Renal pelvis (tissue), 4 donors: ENCODE measurements around the gene AK9. TPM values are rescaled to one million over a fixed set of nuclear protein-coding genes. Genes with fewer than 3 reads are reported as not detected.

Experiments used
- DNase-seq: peaks from one replicate; pipeline ENCODE4 v3.0.0-alpha.2; 2013
- polyA plus RNA-seq, 3 donors: library from polyadenylated mRNA; unstranded; fragments of 120-200 nt; gene quantifications; one replicate each; pipeline ENCODE4 v1.2.1, GENCODE V29; 2013; ENCODE audit not compliant: insufficient read length in 3 of 3

Gene AK9
- polyA plus RNA-seq, 3 donors, result 11.4 to 15.3 (median 12.3) TPM

GRCh38 chr6:109458774-109459531 lies 232.0 kb downstream of the AK9 start:
- DNase-seq, result no peak

DNA sequence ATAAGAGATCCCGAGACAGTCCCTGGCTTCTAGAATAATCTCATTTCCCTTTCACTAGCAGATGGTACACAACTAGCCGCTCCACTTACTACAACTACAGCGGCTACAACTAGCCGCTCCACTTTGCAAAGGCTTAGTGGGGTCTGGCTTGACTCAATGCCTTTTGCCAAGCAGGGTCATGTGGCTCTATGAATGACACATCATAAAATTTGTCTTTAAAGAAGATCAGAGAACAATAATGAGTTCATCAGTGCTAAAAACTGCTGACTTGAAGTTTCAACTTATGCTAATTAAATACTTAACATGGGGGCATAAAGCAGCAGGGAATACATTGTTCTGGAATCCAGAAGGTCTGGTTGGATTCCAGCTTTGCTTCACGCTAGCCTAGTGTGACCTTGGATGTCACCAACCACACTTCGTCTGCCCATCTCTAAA lies 233.4 kb downstream of the AK9 start:
- no peak for DNase-seq

GRCh38 chr6:109456710-109457561 lies 234.1 kb downstream of the AK9 start:
- DNase-seq, result no peak

DNA sequence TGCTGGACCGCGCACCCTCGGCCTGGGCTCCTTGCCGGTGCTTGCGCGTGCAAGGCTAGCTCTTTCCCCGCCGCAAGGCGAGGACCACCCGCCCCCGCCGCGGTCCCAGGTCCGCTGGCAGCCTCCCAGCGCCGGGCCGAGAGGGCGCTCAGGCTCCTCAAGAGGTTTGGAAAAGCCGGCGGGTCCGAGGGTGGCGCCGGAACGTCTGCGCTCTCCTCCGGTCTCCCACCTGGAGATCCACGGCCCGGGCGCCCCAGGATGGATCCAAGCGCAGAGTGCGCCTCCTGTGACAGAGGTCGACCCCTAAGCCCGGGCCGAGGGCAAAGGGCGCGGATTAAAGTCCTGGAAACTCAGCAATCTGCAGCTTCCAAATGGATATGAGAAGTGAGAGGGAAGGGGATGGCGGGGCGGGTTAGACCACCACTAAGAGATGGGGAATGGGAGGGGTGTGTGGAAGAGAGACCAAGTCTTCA lies 234.9 kb downstream of the AK9 start:
- DNase-seq, result no peak

- DNase-seq, result peak; percentile 45
Observed at GRCh38 chr6:109455437-109456110, 235.4 kb downstream of the AK9 start, which contains the start of gene MICAL1. Gene MICAL1 (minus strand): TSS chr6:109455772. CDS start chr6:109454196, 1,576 bp downstream.

- DNase-seq, result no peak
Observed at GRCh38 chr6:109454496-109455436, 236.2 kb downstream of the AK9 start.

GRCh38 chr6:109453594-109454495 lies 237.2 kb downstream of the AK9 start:
- DNase-seq, result no peak

- DNase-seq, result no peak
Observed at GRCh38 chr6:109453156-109453555, 237.8 kb downstream of the AK9 start.

GRCh38 chr6:109452181-109452580 lies 238.8 kb downstream of the AK9 start:
- DNase-seq, result no peak

DNA sequence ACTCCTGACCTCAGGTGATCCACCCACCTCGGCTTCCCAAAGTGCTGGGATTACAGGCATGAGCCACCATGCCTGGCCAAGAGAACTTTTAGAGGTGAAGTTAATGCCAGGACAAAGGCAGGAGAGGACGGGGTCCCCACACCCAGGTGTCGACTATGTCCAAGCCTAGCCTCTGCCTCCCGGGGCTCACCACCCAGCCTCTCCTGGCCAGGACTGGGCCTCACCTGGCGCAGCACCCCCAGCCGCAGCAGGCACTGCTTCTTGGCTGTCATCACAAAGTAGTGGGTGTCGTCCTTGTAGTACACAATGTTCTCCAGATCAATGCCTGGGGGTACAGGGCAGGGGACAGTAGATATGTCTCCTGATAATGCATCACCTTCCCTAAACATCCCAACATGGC lies 239.6 kb downstream of the AK9 start:
- no peak for DNase-seq

- no peak for DNase-seq
Observed at GRCh38 chr6:109450801-109451200, 240.2 kb downstream of the AK9 start.

- DNase-seq, result no peak
Observed at GRCh38 chr6:109449795-109450673, 241.0 kb downstream of the AK9 start.

GRCh38 chr6:109449064-109449794 lies 241.8 kb downstream of the AK9 start:
- DNase-seq, result no peak

DNA sequence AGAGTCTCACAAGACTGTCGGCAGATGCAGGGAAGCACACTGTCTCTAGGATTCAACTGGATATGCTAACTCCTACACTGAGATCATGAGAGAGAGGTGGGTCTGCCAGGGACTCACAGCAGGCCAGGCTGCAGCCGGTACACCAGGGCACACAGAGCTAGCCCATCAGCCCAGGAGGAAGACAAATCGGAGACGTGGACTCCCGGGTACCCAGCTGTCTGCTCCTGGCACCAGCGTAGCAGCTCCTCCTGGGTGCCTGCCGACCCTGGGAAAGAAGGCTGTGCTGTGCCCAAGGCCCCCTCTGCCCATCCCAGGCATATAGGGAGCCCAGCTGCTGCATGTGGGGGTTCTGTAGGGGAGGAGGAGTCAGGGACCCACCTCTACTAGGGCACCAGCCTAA lies 242.4 kb downstream of the AK9 start:
- DNase-seq, result no peak

DNA sequence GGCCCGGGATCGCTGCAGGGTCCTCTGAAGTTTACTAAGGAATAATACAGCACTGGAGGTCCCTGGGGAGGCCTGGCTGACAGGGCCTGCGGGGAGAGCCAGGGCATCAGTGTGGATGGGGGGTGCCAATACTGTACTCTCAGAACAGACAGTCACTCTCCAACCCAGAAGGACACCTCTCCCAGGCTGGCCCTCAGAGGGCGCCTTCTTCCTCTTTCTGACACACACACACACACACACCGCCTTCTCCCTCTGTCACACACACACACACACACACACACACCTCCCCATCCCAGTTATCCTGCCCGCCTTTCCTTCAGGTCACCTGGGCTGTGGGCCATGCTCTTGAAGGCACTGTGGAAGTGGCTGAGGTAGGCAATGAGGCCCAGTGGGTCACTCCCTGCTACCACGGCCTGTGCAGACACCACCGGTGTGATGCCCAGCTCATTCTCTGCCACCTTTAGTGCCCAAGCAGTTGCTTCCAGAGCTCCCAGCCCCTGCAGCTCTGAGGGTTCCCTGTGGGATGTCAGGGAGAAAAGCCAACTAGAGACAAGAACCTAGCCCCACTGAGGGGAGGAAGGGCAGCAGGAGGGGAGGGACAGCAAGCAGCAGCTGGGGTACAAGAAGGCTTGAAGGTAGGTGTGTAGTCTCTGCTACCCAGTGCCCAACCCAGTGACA lies 243.0 kb downstream of the AK9 start:
- no peak for DNase-seq

- no peak for DNase-seq
Observed at GRCh38 chr6:109447087-109447486, 243.9 kb downstream of the AK9 start.

DNA sequence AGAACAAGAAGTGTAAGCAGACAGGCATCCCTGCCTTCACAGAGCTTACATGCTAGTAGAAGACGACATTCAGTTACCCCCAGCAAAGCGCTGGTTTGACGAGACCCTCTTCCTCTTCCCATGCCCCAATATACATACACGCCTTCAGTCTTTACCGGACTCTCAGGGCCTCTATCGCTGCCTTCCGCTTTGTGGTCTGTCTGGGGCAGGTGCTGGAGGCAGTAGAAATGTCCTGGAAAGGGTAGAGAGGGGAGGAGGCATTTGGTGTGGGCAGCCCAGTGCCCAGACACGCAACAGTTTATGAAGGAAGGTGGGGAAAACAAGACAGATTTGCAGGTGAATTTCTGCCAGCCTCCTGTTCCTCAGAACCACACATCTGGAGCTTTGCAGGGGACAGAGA lies 244.5 kb downstream of the AK9 start:
- no peak for DNase-seq

DNA sequence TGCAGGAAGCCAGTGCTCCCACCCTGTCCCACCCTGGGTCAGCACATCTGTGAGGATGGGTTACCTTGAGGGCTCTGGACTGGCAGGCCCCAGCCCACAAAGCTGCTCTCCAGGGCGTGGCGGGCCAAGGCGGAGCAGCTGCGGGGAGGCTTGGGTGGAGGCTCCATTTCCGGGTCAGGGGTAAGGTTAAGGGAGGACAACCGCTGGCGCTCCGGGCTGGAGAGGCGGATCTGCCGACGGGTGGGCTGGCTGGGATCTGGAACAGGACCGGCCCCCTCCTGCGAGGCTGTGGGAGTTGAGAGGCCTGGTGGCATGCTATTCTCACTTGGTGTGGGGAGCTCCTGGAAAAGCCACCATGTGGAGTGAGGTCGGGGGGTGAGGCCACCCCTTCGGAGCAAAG lies 244.9 kb downstream of the AK9 start:
- no peak for DNase-seq
